GM10266 (cell line): ENCODE results near the gene HEPACAM.

ENCODE experiments used
- DNase-seq: peaks from one replicate; pipeline ENCODE4 v3.0.0; 2012; ENCODE audit errors: extremely low spot score
- CTCF ChIP-seq: IDR thresholded peaks from 2 replicates; pipeline ENCODE4 v1.5.1; 2012; ENCODE audit warnings: mild to moderate bottlenecking, low read depth; ENCODE audit not compliant: control insufficient read depth, insufficient read depth; ENCODE audit errors: missing control alignments

Gene HEPACAM

GRCh38 chr11:124878759-124879492 lies 56.9 kb downstream of the HEPACAM start:
- no peak for TF ChIP-seq CTCF

DNA sequence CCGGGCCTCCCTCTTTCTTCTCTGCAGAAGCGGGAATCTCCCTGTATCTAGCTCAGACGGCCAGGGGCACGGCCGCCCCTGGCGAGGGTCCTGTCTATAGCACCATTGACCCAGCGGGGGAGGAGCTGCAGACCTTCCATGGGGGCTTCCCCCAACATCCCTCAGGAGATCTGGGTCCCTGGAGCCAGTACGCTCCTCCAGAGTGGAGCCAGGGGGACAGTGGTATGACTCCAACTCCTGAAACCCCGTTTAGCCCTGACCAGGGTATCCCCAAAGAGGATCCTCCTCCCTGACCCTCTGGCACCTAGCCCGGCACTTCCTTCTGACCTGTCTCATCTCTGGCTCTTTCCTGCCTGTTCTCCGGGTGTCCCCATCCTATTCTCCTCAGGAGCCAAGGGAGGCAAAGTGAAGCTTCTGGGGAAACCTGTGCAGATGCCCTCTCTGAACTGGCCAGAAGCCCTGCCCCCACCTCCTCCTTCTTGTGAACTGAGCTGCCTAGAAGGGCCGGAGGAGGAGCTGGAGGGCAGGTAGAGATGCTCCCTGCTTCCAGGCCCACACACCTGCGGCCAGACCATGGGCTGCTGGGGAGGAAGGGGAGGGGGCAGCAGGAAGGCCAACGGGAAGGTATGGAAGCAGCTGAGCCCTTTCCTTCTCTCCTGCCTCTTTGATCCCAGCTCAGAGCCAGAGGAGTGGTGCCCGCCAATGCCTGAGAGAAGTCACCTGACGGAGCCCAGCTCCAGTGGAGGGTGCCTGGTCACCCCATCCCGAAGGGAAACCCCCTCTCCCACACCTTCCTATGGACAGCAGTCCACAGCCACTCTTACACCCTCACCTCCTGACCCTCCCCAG lies 57.7 kb downstream of the HEPACAM start:
- DNase-seq, result no peak

More at GRCh38 chr11:124878759-124879492, 56.9 kb downstream of the HEPACAM start:
- DNase-seq, result no peak

GRCh38 chr11:124877631-124877909 lies 58.3 kb downstream of the HEPACAM start:
- no peak for DNase-seq
- TF ChIP-seq CTCF, result no peak

More for the DNA sequence above, 57.7 kb downstream of the HEPACAM start:
- TF ChIP-seq CTCF, result no peak

DNA sequence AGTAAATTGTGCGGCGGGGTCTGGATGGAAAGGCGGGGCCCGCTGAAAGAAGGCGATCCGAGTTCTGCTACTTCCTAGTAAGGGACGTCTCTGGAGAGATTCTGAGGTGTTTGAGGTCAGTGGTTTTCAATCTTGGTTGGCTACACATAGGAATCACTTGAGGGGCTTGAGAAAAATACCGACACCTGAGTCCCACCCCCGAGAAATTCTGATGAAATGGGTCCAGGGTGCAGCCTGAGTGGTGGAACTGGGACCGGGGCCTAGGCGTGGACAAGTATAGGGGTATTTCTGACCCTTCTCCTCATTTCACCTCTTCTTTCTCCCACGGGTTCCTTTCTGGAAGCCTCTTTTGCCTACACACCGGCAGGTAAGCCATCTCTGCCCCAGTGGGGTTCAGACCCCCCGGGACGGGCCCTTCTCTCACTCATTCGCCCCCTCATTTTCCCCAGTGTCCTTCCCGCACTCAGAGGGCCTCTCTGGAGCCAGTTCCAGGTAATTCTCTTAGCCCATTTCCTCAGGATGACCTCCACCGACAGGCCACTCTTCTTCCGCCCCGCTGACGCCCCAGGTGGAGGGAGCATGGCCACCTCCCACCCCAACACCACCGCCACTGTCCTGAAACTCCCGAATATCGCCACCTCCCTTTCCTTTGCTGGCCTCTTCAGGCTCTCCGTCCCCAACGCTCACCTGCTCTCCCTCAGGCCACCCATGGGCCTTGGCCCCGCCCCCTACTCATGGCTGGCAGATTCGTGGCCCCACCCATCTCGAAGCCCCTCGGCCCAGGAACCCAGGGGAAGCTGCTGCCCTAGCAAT lies 58.8 kb downstream of the HEPACAM start:
- no peak for DNase-seq
- TF ChIP-seq CTCF, result no peak

GRCh38 chr11:124875943-124876817 lies 59.7 kb downstream of the HEPACAM start:
- DNase-seq, result peak; percentile 90
- peak; percentile 87 for TF ChIP-seq CTCF

DNA sequence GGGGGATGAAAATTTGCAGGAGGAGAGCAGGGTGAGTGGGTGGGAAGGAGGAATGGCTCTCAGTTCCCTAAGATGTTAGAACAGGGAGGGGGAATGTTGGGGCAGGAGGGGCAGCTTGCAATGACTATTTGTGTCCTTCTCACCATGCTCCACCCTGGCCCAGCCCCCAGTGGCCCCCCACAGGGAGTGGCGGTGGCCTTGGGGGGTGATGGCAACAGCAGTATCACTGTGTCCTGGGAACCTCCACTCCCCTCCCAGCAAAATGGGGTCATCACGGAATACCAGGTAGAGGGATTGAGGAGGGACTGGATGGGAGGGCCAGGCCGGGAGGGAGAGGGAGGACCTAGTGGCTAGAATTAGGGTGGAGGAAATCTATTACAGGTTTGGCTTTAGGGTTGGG lies 60.4 kb downstream of the HEPACAM start:
- no peak for TF ChIP-seq CTCF
- no peak for DNase-seq
